ENCODE results near the gene PLS3.

PLS3 gene

GRCh38 chrX:115560211-115560977 lies 580 bp upstream of the PLS3 start:
- Histone ChIP-seq H3K27me3 (ENCODE audit: low read length) (no peaks in the 10 kb centered on the region), H3K9me2 (replicated peaks; ENCODE audit: insufficient read depth, low read length) (no peaks in the 10 kb centered on the region), H3K4me3 (ENCODE audit: insufficient read depth, low read length, poor library complexity, severe bottlenecking) (no peak overlapping the region), H3K9me3 (ENCODE audit: insufficient read depth, low read length) (no peaks in the 10 kb centered on the region), H3K27ac (ENCODE audit: low read depth, low read length) (no peak overlapping the region), H3K36me3 (ENCODE audit: low read length) (no peaks in the 10 kb centered on the region), H2AFZ (ENCODE audit: low read depth, low read length, severe bottlenecking) (no peak overlapping the region), H3K4me2 (ENCODE audit: low read depth, low read length, poor library complexity, severe bottlenecking) (no peak overlapping the region), H3K9ac (ENCODE audit: low read length) (no peak overlapping the region), H4K20me1 (ENCODE audit: low read depth, low read length) (no peaks in the 10 kb centered on the region), H3F3A (ENCODE audit: insufficient read depth) (no peaks in the 10 kb centered on the region), H3K79me2 (ENCODE audit: insufficient read depth, low read length) (no peaks in the 10 kb centered on the region)
- no peak for TF ChIP-seq EZH2phosphoT487 (conservative IDR thresholded peaks at IDR 0.05; ENCODE audit: low read length)
- TF ChIP-seq, protein P1, sequence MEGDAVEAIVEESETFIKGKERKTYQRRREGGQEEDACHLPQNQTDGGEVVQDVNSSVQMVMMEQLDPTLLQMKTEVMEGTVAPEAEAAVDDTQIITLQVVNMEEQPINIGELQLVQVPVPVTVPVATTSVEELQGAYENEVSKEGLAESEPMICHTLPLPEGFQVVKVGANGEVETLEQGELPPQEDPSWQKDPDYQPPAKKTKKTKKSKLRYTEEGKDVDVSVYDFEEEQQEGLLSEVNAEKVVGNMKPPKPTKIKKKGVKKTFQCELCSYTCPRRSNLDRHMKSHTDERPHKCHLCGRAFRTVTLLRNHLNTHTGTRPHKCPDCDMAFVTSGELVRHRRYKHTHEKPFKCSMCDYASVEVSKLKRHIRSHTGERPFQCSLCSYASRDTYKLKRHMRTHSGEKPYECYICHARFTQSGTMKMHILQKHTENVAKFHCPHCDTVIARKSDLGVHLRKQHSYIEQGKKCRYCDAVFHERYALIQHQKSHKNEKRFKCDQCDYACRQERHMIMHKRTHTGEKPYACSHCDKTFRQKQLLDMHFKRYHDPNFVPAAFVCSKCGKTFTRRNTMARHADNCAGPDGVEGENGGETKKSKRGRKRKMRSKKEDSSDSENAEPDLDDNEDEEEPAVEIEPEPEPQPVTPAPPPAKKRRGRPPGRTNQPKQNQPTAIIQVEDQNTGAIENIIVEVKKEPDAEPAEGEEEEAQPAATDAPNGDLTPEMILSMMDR (IDR thresholded peaks at IDR 0.05; ENCODE audit: insufficient read depth, low read length, poor library complexity, severe bottlenecking), result no peak

GRCh38 chrX:115561605-115562479 lies 868 bp downstream of the PLS3 start:
- Histone ChIP-seq H3K36me3 (ENCODE audit: low read length) (no peaks in the 10 kb centered on the region), H3K27me3 (ENCODE audit: low read length) (no peaks in the 10 kb centered on the region), H4K20me1 (ENCODE audit: low read depth, low read length) (no peaks in the 10 kb centered on the region), H3F3A (ENCODE audit: insufficient read depth) (no peaks in the 10 kb centered on the region), H3K4me2 (ENCODE audit: low read depth, low read length, poor library complexity, severe bottlenecking) (no peak overlapping the region), H3K9me2 (replicated peaks; ENCODE audit: insufficient read depth, low read length) (no peaks in the 10 kb centered on the region), H3K79me2 (ENCODE audit: insufficient read depth, low read length) (no peaks in the 10 kb centered on the region), H3K27ac (ENCODE audit: low read depth, low read length) (no peak overlapping the region), H3K9ac (ENCODE audit: low read length) (no peak overlapping the region), H3K9me3 (ENCODE audit: insufficient read depth, low read length) (no peaks in the 10 kb centered on the region), H3K4me3 (ENCODE audit: insufficient read depth, low read length, poor library complexity, severe bottlenecking) (no peak overlapping the region), H2AFZ (ENCODE audit: low read depth, low read length, severe bottlenecking) (no peak overlapping the region)
- TF ChIP-seq EZH2phosphoT487 (conservative IDR thresholded peaks at IDR 0.05; ENCODE audit: low read length), result no peak
- TF ChIP-seq, protein P1 (IDR thresholded peaks at IDR 0.05; ENCODE audit: insufficient read depth, low read length, poor library complexity, severe bottlenecking), result no peak

- no peaks in the 10 kb centered on the region for H3K9me2 ChIP-seq (replicated peaks; ENCODE audit: insufficient read depth, low read length)
- H2AFZ ChIP-seq (ENCODE audit: low read depth, low read length, severe bottlenecking), result no peak overlapping the region
- no peaks in the 10 kb centered on the region for H3K9me3 ChIP-seq (ENCODE audit: insufficient read depth, low read length)
- no peak overlapping the region for H3K4me2 ChIP-seq (ENCODE audit: low read depth, low read length, poor library complexity, severe bottlenecking)
- H3K79me2 ChIP-seq (ENCODE audit: insufficient read depth, low read length), result no peaks in the 10 kb centered on the region
- no peak overlapping the region for H3K9ac ChIP-seq (ENCODE audit: low read length)
- H3K4me3 ChIP-seq (ENCODE audit: insufficient read depth, low read length, poor library complexity, severe bottlenecking), result no peak overlapping the region
- H4K20me1 ChIP-seq (ENCODE audit: low read depth, low read length), result no peaks in the 10 kb centered on the region
- TF ChIP-seq EZH2phosphoT487 (conservative IDR thresholded peaks at IDR 0.05; ENCODE audit: low read length), result no peak
- no peaks in the 10 kb centered on the region for H3F3A ChIP-seq (ENCODE audit: insufficient read depth)
- no peaks in the 10 kb centered on the region for H3K36me3 ChIP-seq (ENCODE audit: low read length)
- no peak overlapping the region for H3K27ac ChIP-seq (ENCODE audit: low read depth, low read length)
- H3K27me3 ChIP-seq (ENCODE audit: low read length), result no peaks in the 10 kb centered on the region
Observed at GRCh38 chrX:115562480-115562847, 1.5 kb downstream of the PLS3 start.
